Neuron (in vitro differentiated cells): ENCODE measurements around the gene MPC1.

Experiments
- H2AFZ ChIP-seq: one replicate; pipeline ENCODE4 v1.6.1; 2013; ENCODE audit warnings: low read depth, mild to moderate bottlenecking, inconsistent platforms, low read length, moderate library complexity
- H3K27me3 ChIP-seq: one replicate; pipeline ENCODE4 v1.6.1; 2013; ENCODE audit warnings: low read length; ENCODE audit not compliant: insufficient read depth
- H3K36me3 ChIP-seq: one replicate; pipeline ENCODE4 v1.6.1; 2013; ENCODE audit warnings: low read length; ENCODE audit not compliant: insufficient read depth
- H3K4me1 ChIP-seq: one replicate; pipeline ENCODE4 v1.6.1; 2013; ENCODE audit warnings: low read length; ENCODE audit not compliant: insufficient read depth
- H3K4me3 ChIP-seq: 2 replicates; pipeline ENCODE4 v1.5.1; 2013; ENCODE audit warnings: mild to moderate bottlenecking, low read length, moderate library complexity
- H3K9me3 ChIP-seq: one replicate; pipeline ENCODE4 v1.6.1; 2013; ENCODE audit warnings: low read length

MPC1 gene

GRCh38 chr6:166330612-166331011 is 52.1 kb downstream of the MPC1 start:
- no peaks in the 10 kb centered on the region for H3K27me3 ChIP-seq
- H3K36me3 ChIP-seq, result peaks cover 32% of the 10 kb centered on the region
- no peak overlapping the region for H3K4me3 ChIP-seq

GRCh38 chr6:166325383-166326042 is 57.2 kb downstream of the MPC1 start:
- H3K36me3 ChIP-seq, result peaks cover 58% of the 10 kb centered on the region
- no peak overlapping the region for H3K4me3 ChIP-seq
- H2AFZ ChIP-seq, result no peak overlapping the region
- no peaks in the 10 kb centered on the region for H3K9me3 ChIP-seq
- H3K27me3 ChIP-seq, result no peaks in the 10 kb centered on the region
- no peaks in the 10 kb centered on the region for H3K4me1 ChIP-seq

More at GRCh38 chr6:166330612-166331011, 52.1 kb downstream of the MPC1 start:
- H2AFZ ChIP-seq, result no peak overlapping the region
- H3K9me3 ChIP-seq, result no peaks in the 10 kb centered on the region
- H3K4me1 ChIP-seq, result no peaks in the 10 kb centered on the region

GRCh38 chr6:166323395-166323794 is 59.3 kb downstream of the MPC1 start:
- Histone ChIP-seq H3K36me3 (peaks cover 53% of the 10 kb centered on the region), H3K4me3 (no peak overlapping the region), H3K27me3 (no peaks in the 10 kb centered on the region), H2AFZ (no peak overlapping the region), H3K9me3 (no peaks in the 10 kb centered on the region), H3K4me1 (no peaks in the 10 kb centered on the region)

GRCh38 chr6:166318649-166319600 is 63.8 kb downstream of the MPC1 start:
- Histone ChIP-seq H3K36me3 (peaks cover 26% of the 10 kb centered on the region), H3K4me1 (no peaks in the 10 kb centered on the region), H3K9me3 (no peaks in the 10 kb centered on the region), H3K4me3 (no peak overlapping the region), H3K27me3 (no peaks in the 10 kb centered on the region), H2AFZ (no peak overlapping the region)

GRCh38 chr6:166318227-166318626 is 64.5 kb downstream of the MPC1 start:
- H3K27me3 ChIP-seq, result no peaks in the 10 kb centered on the region
- H3K4me3 ChIP-seq, result no peak overlapping the region
- no peaks in the 10 kb centered on the region for H3K4me1 ChIP-seq
- H3K9me3 ChIP-seq, result no peaks in the 10 kb centered on the region
- no peak overlapping the region for H2AFZ ChIP-seq
- peaks cover 21% of the 10 kb centered on the region for H3K36me3 ChIP-seq

GRCh38 chr6:166317261-166318212 is 65.2 kb downstream of the MPC1 start:
- peaks cover 16% of the 10 kb centered on the region for H3K36me3 ChIP-seq
- no peaks in the 10 kb centered on the region for H3K9me3 ChIP-seq
- H3K4me3 ChIP-seq, result no peak overlapping the region
- no peaks in the 10 kb centered on the region for H3K27me3 ChIP-seq
- no peaks in the 10 kb centered on the region for H3K4me1 ChIP-seq
- no peak overlapping the region for H2AFZ ChIP-seq

- Histone ChIP-seq H2AFZ (no peak overlapping the region), H3K27me3 (peaks cover 3% of the 10 kb centered on the region), H3K36me3 (peaks cover 4% of the 10 kb centered on the region), H3K9me3 (no peaks in the 10 kb centered on the region), H3K4me1 (no peaks in the 10 kb centered on the region), H3K4me3 (no peak overlapping the region)
These were observed 67.3 kb downstream of the MPC1 start for GRCh38 chr6:166315436-166315835.
